Transverse colon (tissue), 3 donors: ENCODE results near the gene TNFSF4.

ENCODE experiments used
- POLR2A ChIP-seq: fragments of 450-650 bp; IDR thresholded peaks from one replicate; pipeline ENCODE4 v1.6.1; 2016; ENCODE audit warnings: antibody characterized with exemption, mild to moderate bottlenecking, moderate library complexity
- TF ChIP-seq, protein P1 (sequence below), 5 experiments: fragments of 200-600 bp in 3 of 5; fragments of 450-650 bp in 2 of 5; sonication (generic) in 3 of 5; IDR thresholded peaks; 1 replicate in 2 of 5; 2 replicates in 3 of 5; pipeline ENCODE4 v1.5.1; 2016 to 2017; ENCODE audit warnings: antibody characterized with exemption in 5 of 5, inconsistent platforms in 3 of 5, mild to moderate bottlenecking in 2 of 5, moderate library complexity in 1 of 5

DNA sequence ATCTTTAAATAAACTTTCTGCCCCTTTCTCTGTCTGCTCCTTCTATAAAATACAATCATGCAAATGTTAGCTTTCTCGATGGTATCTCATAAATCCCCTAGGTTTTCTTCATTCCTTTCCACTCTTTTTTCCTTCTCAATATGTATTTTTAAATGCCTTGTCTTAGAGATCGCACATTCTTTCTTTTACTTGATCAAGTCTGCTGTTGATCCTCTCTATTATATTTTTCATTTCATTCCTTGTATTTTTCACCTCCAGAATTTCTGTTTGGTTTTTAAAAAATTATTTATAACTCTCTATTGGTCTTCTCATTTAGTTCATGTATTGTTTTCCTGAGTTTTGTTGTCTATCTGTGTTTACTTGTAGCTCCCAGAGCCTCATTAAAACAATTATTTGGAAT, 36.0 kb downstream of the TNFSF4 start:
- TF ChIP-seq POLR2A, result no peak
- TF ChIP-seq, protein P1, sequence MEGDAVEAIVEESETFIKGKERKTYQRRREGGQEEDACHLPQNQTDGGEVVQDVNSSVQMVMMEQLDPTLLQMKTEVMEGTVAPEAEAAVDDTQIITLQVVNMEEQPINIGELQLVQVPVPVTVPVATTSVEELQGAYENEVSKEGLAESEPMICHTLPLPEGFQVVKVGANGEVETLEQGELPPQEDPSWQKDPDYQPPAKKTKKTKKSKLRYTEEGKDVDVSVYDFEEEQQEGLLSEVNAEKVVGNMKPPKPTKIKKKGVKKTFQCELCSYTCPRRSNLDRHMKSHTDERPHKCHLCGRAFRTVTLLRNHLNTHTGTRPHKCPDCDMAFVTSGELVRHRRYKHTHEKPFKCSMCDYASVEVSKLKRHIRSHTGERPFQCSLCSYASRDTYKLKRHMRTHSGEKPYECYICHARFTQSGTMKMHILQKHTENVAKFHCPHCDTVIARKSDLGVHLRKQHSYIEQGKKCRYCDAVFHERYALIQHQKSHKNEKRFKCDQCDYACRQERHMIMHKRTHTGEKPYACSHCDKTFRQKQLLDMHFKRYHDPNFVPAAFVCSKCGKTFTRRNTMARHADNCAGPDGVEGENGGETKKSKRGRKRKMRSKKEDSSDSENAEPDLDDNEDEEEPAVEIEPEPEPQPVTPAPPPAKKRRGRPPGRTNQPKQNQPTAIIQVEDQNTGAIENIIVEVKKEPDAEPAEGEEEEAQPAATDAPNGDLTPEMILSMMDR (IDR thresholded peaks at IDR 0.05), result no peak
